Measurements from ENCODE around the gene RASL11A. TPM values are rescaled to one million over a fixed set of nuclear protein-coding genes. Genes with fewer than 3 reads are reported as not detected.

RASL11A gene
- total and polyA plus RNA-seq, 2 experiments from 2014 or later = 0.51 to 1.1 TPM

GRCh38 chr13:27269114-27269665 is 1.4 kb upstream of the RASL11A start:
- no peak overlapping the region for H3K4me3 ChIP-seq
- H3K36me3 ChIP-seq (ENCODE audit: low read depth) = no peaks in the 10 kb centered on the region
- H3K4me1 ChIP-seq (ENCODE audit: insufficient read depth) = peaks cover 20% of the 10 kb centered on the region
- peak; percentile 40 for DNase-seq
- in situ Hi-C loops (cut with MboI) = no loop called here
- no peaks in the 10 kb centered on the region for H3K9me2 ChIP-seq (ENCODE audit: insufficient read depth)
- no peaks in the 10 kb centered on the region for H3K27me3 ChIP-seq (replicated peaks; ENCODE audit: insufficient read depth)
- H4K20me1 ChIP-seq (ENCODE audit: insufficient read depth) = no peaks in the 10 kb centered on the region
- peaks cover 22% of the 10 kb centered on the region for H3F3A ChIP-seq (ENCODE audit: insufficient read depth)
- no peak overlapping the region for H3K27ac ChIP-seq
- H3K9me3 ChIP-seq (ENCODE audit: low read depth) = no peaks in the 10 kb centered on the region
- no peak overlapping the region for H3K9ac ChIP-seq
- 45 to 48% methylated on average over 2 of the region's 2 CpGs for WGBS, 2 experiments (ENCODE audit: low coverage in 1 of 2, low lambda C conversion rate in 2 of 2, missing lambda C conversion rate in 2 of 2)
- H2AFZ ChIP-seq = no peak overlapping the region
- H3K4me2 ChIP-seq (ENCODE audit: unreplicated experiment) = no peak overlapping the region
- no peaks in the 10 kb centered on the region for H3K79me2 ChIP-seq (ENCODE audit: insufficient read depth)
- no peak for TF ChIP-seq EZH2 (IDR thresholded peaks at IDR 0.05; ENCODE audit: insufficient read depth, poor library complexity, severe bottlenecking)
- TF ChIP-seq EZH2phosphoT487 (IDR thresholded peaks at IDR 0.05; ENCODE audit: insufficient read depth, low read depth) = no peak

- 42 to 45% methylated on average over 15 of the region's 15 CpGs for WGBS, 2 experiments (ENCODE audit: low coverage in 1 of 2, low lambda C conversion rate in 2 of 2, missing lambda C conversion rate in 2 of 2)
Observed at GRCh38 chr13:27271570-27272096, 1.0 kb downstream of the RASL11A start.

GRCh38 chr13:27273658-27274425 is 3.2 kb downstream of the RASL11A start:
- no peaks in the 10 kb centered on the region for H3K27me3 ChIP-seq (replicated peaks; ENCODE audit: insufficient read depth)
- no peaks in the 10 kb centered on the region for H3K79me2 ChIP-seq (ENCODE audit: insufficient read depth)
- H3K4me2 ChIP-seq (ENCODE audit: unreplicated experiment) = no peak overlapping the region
- DNase-seq = no peak
- no peaks in the 10 kb centered on the region for H3K9me3 ChIP-seq (ENCODE audit: low read depth)
- peaks cover 9% of the 10 kb centered on the region for H3F3A ChIP-seq (ENCODE audit: insufficient read depth)
- H3K9ac ChIP-seq = no peak overlapping the region
- in situ Hi-C loops (cut with MboI) = no loop called here
- no peak overlapping the region for H3K27ac ChIP-seq
- no peak for TF ChIP-seq EZH2 (IDR thresholded peaks at IDR 0.05; ENCODE audit: insufficient read depth, poor library complexity, severe bottlenecking)
- no peak for TF ChIP-seq EZH2phosphoT487 (IDR thresholded peaks at IDR 0.05; ENCODE audit: insufficient read depth, low read depth)
- H3K36me3 ChIP-seq (ENCODE audit: low read depth) = no peaks in the 10 kb centered on the region
- 70 to 75% methylated on average over 4 of the region's 4 CpGs for WGBS, 2 experiments (ENCODE audit: low coverage in 1 of 2, low lambda C conversion rate in 2 of 2, missing lambda C conversion rate in 2 of 2)
- no peaks in the 10 kb centered on the region for H3K9me2 ChIP-seq (ENCODE audit: insufficient read depth)
- no peak overlapping the region for H3K4me3 ChIP-seq
- H3K4me1 ChIP-seq (ENCODE audit: insufficient read depth) = peaks cover 17% of the 10 kb centered on the region; the same call in 1 of the 2 replicates
- H2AFZ ChIP-seq = no peak overlapping the region
- no peaks in the 10 kb centered on the region for H4K20me1 ChIP-seq (ENCODE audit: insufficient read depth)

More at GRCh38 chr13:27271570-27272096, 1.0 kb downstream of the RASL11A start:
- TF ChIP-seq EZH2phosphoT487 (IDR thresholded peaks at IDR 0.05; ENCODE audit: insufficient read depth, low read depth) (no peak), EZH2 (IDR thresholded peaks at IDR 0.05; ENCODE audit: insufficient read depth, poor library complexity, severe bottlenecking) (no peak)
- Histone ChIP-seq H3K4me1 (ENCODE audit: insufficient read depth) (peaks cover 17% of the 10 kb centered on the region; the same call in 1 of the 2 replicates), H3K4me3 (peak overlapping the region; percentile 82), H3F3A (ENCODE audit: insufficient read depth) (peaks cover 16% of the 10 kb centered on the region), H3K9me3 (ENCODE audit: low read depth) (no peaks in the 10 kb centered on the region), H3K4me2 (ENCODE audit: unreplicated experiment) (peak overlapping the region; percentile 85), H3K9me2 (ENCODE audit: insufficient read depth) (no peaks in the 10 kb centered on the region), H3K27ac (no peak overlapping the region), H2AFZ (peak overlapping the region; percentile 90), H4K20me1 (ENCODE audit: insufficient read depth) (no peaks in the 10 kb centered on the region), H3K9ac (peak overlapping the region; percentile 73), H3K79me2 (ENCODE audit: insufficient read depth) (no peaks in the 10 kb centered on the region), H3K27me3 (replicated peaks; ENCODE audit: insufficient read depth) (no peaks in the 10 kb centered on the region), H3K36me3 (ENCODE audit: low read depth) (no peaks in the 10 kb centered on the region)
- DNase-seq = no peak
- in situ Hi-C loops (cut with MboI) = no loop called here

GRCh38 chr13:27274631-27275030 is 4.0 kb downstream of the RASL11A start:
- no peak for DNase-seq
- Histone ChIP-seq H2AFZ (no peak overlapping the region), H4K20me1 (ENCODE audit: insufficient read depth) (no peaks in the 10 kb centered on the region), H3K79me2 (ENCODE audit: insufficient read depth) (no peaks in the 10 kb centered on the region), H3K27me3 (replicated peaks; ENCODE audit: insufficient read depth) (no peaks in the 10 kb centered on the region), H3K36me3 (ENCODE audit: low read depth) (no peaks in the 10 kb centered on the region), H3K27ac (no peak overlapping the region), H3K9ac (no peak overlapping the region), H3K4me2 (ENCODE audit: unreplicated experiment) (no peak overlapping the region), H3K9me2 (ENCODE audit: insufficient read depth) (no peaks in the 10 kb centered on the region), H3K4me1 (ENCODE audit: insufficient read depth) (peaks cover 17% of the 10 kb centered on the region; the same call in 1 of the 2 replicates), H3K9me3 (ENCODE audit: low read depth) (no peaks in the 10 kb centered on the region), H3F3A (ENCODE audit: insufficient read depth) (peaks cover 9% of the 10 kb centered on the region), H3K4me3 (no peak overlapping the region)
- in situ Hi-C loops (cut with MboI) = no loop called here
- WGBS, 2 experiments (ENCODE audit: low coverage in 1 of 2, low lambda C conversion rate in 2 of 2, missing lambda C conversion rate in 2 of 2) = 10 to 30% methylated on average over 1 of the region's 1 CpG
- TF ChIP-seq EZH2phosphoT487 (IDR thresholded peaks at IDR 0.05; ENCODE audit: insufficient read depth, low read depth) = no peak
- no peak for TF ChIP-seq EZH2 (IDR thresholded peaks at IDR 0.05; ENCODE audit: insufficient read depth, poor library complexity, severe bottlenecking)

Data from GM23248 (cell line).